Astrocyte (in vitro differentiated cells and primary cell): ENCODE data around the gene CD52. TPM values are rescaled to one million over a fixed set of nuclear protein-coding genes. Genes with fewer than 3 reads are reported as not detected.

ENCODE experiments used
- DNase-seq: peaks from one replicate; pipeline ENCODE4 v3.0.0-alpha.2; 2010; ENCODE audit warnings: low read depth
- FAIRE-seq: peaks from 2 replicates; lab custom pipeline; 2011; peaks lifted over from hg19 to GRCh38; lab: Jason Lieb, UNC
- H2AFZ ChIP-seq: 2 replicates; pipeline ENCODE4 v1.6.0; 2012; ENCODE audit warnings: low read depth, low read length, inconsistent platforms
- H3K27ac ChIP-seq: 2 replicates; pipeline ENCODE4 v1.5.1; 2011; ENCODE audit warnings: low read depth, low read length, inconsistent platforms
- H3K27me3 ChIP-seq: 2 replicates; pipeline ENCODE4 v1.6.0; 2011; ENCODE audit warnings: low read length, inconsistent platforms; ENCODE audit not compliant: insufficient read depth
- H3K36me3 ChIP-seq: 2 replicates; pipeline ENCODE4 v1.5.1; 2011; ENCODE audit warnings: low read length, inconsistent platforms; ENCODE audit not compliant: insufficient read depth
- H3K4me1 ChIP-seq: 2 replicates; pipeline ENCODE4 v1.5.1; 2011; ENCODE audit warnings: low read length, inconsistent platforms; ENCODE audit not compliant: insufficient read depth
- H3K4me2 ChIP-seq: 2 replicates; pipeline ENCODE4 v1.6.0; 2012; ENCODE audit warnings: low read length, inconsistent platforms
- H3K4me3 ChIP-seq: 2 replicates; pipeline ENCODE4 v1.5.1; 2011; ENCODE audit warnings: low read depth, mild to moderate bottlenecking, low read length, inconsistent platforms; ENCODE audit not compliant: insufficient read depth
- H3K79me2 ChIP-seq: 2 replicates; pipeline ENCODE4 v1.6.0; 2012; ENCODE audit warnings: mild to moderate bottlenecking, low read length, inconsistent platforms; ENCODE audit not compliant: insufficient read depth
- H3K9ac ChIP-seq: 2 replicates; pipeline ENCODE4 v1.6.0; 2012; ENCODE audit warnings: mild to moderate bottlenecking, low read length, inconsistent platforms
- H3K9me3 ChIP-seq: 2 replicates; pipeline ENCODE4 v1.5.1; 2012; ENCODE audit warnings: low read depth, mild to moderate bottlenecking, low read length, inconsistent platforms; ENCODE audit not compliant: insufficient read depth
- H4K20me1 ChIP-seq: 2 replicates; pipeline ENCODE4 v1.6.0; 2012; ENCODE audit warnings: low read length, inconsistent platforms; ENCODE audit not compliant: insufficient read depth
- H3K27ac Mint-ChIP-seq: one replicate; pipeline ENCODE4 v1.8.0; 2021; ENCODE audit warnings: mild to moderate bottlenecking, mixed read lengths; ENCODE audit not compliant: unreplicated experiment
- H3K27me3 Mint-ChIP-seq: one replicate; pipeline ENCODE4 v1.8.0; 2021; ENCODE audit warnings: low read depth, mixed read lengths; ENCODE audit not compliant: unreplicated experiment
- H3K36me3 Mint-ChIP-seq: one replicate; pipeline ENCODE4 v1.8.0; 2021; ENCODE audit warnings: low read depth, mixed read lengths; ENCODE audit not compliant: unreplicated experiment
- H3K4me1 Mint-ChIP-seq: one replicate; pipeline ENCODE4 v1.8.0; 2021; ENCODE audit warnings: low read depth, mixed read lengths; ENCODE audit not compliant: unreplicated experiment
- H3K4me3 Mint-ChIP-seq: one replicate; pipeline ENCODE4 v1.8.0; 2021; ENCODE audit warnings: mild to moderate bottlenecking, moderate library complexity, mixed read lengths; ENCODE audit not compliant: unreplicated experiment
- H3K9me3 Mint-ChIP-seq: one replicate; pipeline ENCODE4 v1.8.0; 2021; ENCODE audit warnings: mild to moderate bottlenecking, mixed read lengths; ENCODE audit not compliant: unreplicated experiment
- CTCF ChIP-seq: IDR thresholded peaks from 2 replicates; pipeline ENCODE4 v1.5.1; 2011; ENCODE audit warnings: low read depth, mild to moderate bottlenecking, inconsistent platforms, low read length, moderate library complexity; ENCODE audit not compliant: insufficient read depth
- EZH2 ChIP-seq: IDR thresholded peaks from 2 replicates; pipeline ENCODE4 v1.6.1; 2012; ENCODE audit warnings: mild to moderate bottlenecking, low read length, inconsistent platforms; ENCODE audit not compliant: insufficient read depth
- total RNA-seq: library from RNA; stranded (reverse); gene quantifications from 2 replicates; pipeline ENCODE4 v1.2.1, GENCODE V29; 2021

The CD52 gene
- total RNA-seq, 1 donor from 2014 or later = not detected

- peaks cover 6% of the 10 kb centered on the region for H3K4me1 Mint-ChIP-seq
- no peaks in the 10 kb centered on the region for H4K20me1 ChIP-seq
- no peak overlapping the region for H3K27ac Mint-ChIP-seq
- no peak overlapping the region for H3K27ac ChIP-seq
- FAIRE-seq (no peak), DNase-seq (no peak)
- TF ChIP-seq EZH2 = no peak
- no peak for TF ChIP-seq CTCF
- H3K4me3 ChIP-seq = no peak overlapping the region
- no peaks in the 10 kb centered on the region for H3K79me2 ChIP-seq
- H3K4me2 ChIP-seq = no peak overlapping the region
- H3K36me3 Mint-ChIP-seq = peaks cover 13% of the 10 kb centered on the region
- H3K9me3 ChIP-seq = no peaks in the 10 kb centered on the region
- H3K4me3 Mint-ChIP-seq = no peak overlapping the region
- H3K4me1 ChIP-seq = peaks cover 7% of the 10 kb centered on the region
- H3K9ac ChIP-seq = no peak overlapping the region
- no peaks in the 10 kb centered on the region for H3K36me3 ChIP-seq
- H3K27me3 ChIP-seq = no peaks in the 10 kb centered on the region
- H2AFZ ChIP-seq = no peak overlapping the region
- no peaks in the 10 kb centered on the region for H3K9me3 Mint-ChIP-seq
- H3K27me3 Mint-ChIP-seq = no peaks in the 10 kb centered on the region
These were observed 21.3 kb upstream of the CD52 start for GRCh38 chr1:26296340-26297056.

- FAIRE-seq = no peak
- Histone ChIP-seq H2AFZ (no peak overlapping the region), H3K36me3 (no peaks in the 10 kb centered on the region), H4K20me1 (no peaks in the 10 kb centered on the region), H3K9me3 (no peaks in the 10 kb centered on the region), H3K27ac (no peak overlapping the region), H3K27me3 (no peaks in the 10 kb centered on the region), H3K4me1 (peaks cover 7% of the 10 kb centered on the region), H3K4me3 (no peak overlapping the region), H3K4me2 (no peak overlapping the region), H3K79me2 (no peaks in the 10 kb centered on the region), H3K9ac (no peak overlapping the region)
- peaks cover 9% of the 10 kb centered on the region for H3K36me3 Mint-ChIP-seq
- DNase-seq = no peak
- H3K9me3 Mint-ChIP-seq = no peaks in the 10 kb centered on the region
- no peaks in the 10 kb centered on the region for H3K27me3 Mint-ChIP-seq
- H3K4me3 Mint-ChIP-seq = no peak overlapping the region
- no peak for TF ChIP-seq CTCF
- no peak for TF ChIP-seq EZH2
- H3K27ac Mint-ChIP-seq = no peak overlapping the region
- peaks cover 6% of the 10 kb centered on the region for H3K4me1 Mint-ChIP-seq
These were observed 20.5 kb upstream of the CD52 start for GRCh38 chr1:26297057-26297790.

GRCh38 chr1:26297791-26298124 lies 20.0 kb upstream of the CD52 start:
- Histone ChIP-seq H3K4me1 (peaks cover 12% of the 10 kb centered on the region), H3K4me2 (peak overlapping the region; percentile 53), H3K9me3 (no peaks in the 10 kb centered on the region), H3K36me3 (no peaks in the 10 kb centered on the region), H3K27ac (no peak overlapping the region), H3K27me3 (no peaks in the 10 kb centered on the region), H3K9ac (no peak overlapping the region), H3K79me2 (no peaks in the 10 kb centered on the region), H2AFZ (peak overlapping the region; percentile 41), H4K20me1 (no peaks in the 10 kb centered on the region), H3K4me3 (no peak overlapping the region)
- H3K4me3 Mint-ChIP-seq = no peak overlapping the region
- peaks cover 12% of the 10 kb centered on the region for H3K4me1 Mint-ChIP-seq
- FAIRE-seq (no peak), DNase-seq (no peak)
- H3K9me3 Mint-ChIP-seq = no peaks in the 10 kb centered on the region
- H3K27me3 Mint-ChIP-seq = no peaks in the 10 kb centered on the region
- H3K36me3 Mint-ChIP-seq = peaks cover 9% of the 10 kb centered on the region
- no peak for TF ChIP-seq CTCF
- no peak for TF ChIP-seq EZH2
- no peak overlapping the region for H3K27ac Mint-ChIP-seq
